Esophagus squamous epithelium (tissue), 4 donors: ENCODE data around the gene ARHGEF18.

Experiments
- CTCF ChIP-seq, 6 experiments: fragments of 450-650 bp in 4 of 6; fragments of 200-600 bp in 2 of 6; sonication (generic) in 2 of 6; IDR thresholded peaks; one replicate each; pipeline ENCODE4 v1.5.1; 2016 to 2019; ENCODE audit warnings: antibody characterized with exemption in 6 of 6, mild to moderate bottlenecking in 4 of 6, moderate library complexity in 4 of 6
- POLR2A ChIP-seq, 4 donors: fragments of 450-650 bp; IDR thresholded peaks; one replicate each; pipeline ENCODE4 v1.6.1; 2017; ENCODE audit warnings: antibody characterized with exemption in 4 of 4, mild to moderate bottlenecking in 4 of 4, moderate library complexity in 3 of 4

DNA sequence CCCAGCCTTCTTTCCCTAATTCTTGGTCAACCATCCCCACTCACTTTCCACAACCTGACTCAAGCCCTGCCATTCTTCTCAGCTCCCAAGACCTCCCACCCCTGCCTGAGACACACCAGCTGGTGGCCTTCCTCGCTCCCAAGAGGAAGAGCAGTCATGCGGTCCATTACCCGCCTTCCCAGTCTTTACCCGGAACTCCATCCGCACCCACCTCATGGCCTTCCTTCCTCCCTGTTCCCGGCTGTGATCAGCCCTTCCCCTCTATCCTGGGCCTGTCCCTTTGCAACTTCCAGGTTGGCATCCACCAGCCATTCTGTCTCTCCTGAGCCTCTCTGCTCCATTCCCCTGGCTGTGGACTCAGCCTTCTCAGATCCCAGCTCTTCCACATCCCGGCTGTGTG is 35.9 kb upstream of the ARHGEF18 start:
- TF ChIP-seq CTCF (IDR thresholded peaks at IDR 0.05) (no peak), POLR2A (IDR thresholded peaks at IDR 0.05) (no peak)
